ENCODE results near the gene MRFAP1L1.

DNA sequence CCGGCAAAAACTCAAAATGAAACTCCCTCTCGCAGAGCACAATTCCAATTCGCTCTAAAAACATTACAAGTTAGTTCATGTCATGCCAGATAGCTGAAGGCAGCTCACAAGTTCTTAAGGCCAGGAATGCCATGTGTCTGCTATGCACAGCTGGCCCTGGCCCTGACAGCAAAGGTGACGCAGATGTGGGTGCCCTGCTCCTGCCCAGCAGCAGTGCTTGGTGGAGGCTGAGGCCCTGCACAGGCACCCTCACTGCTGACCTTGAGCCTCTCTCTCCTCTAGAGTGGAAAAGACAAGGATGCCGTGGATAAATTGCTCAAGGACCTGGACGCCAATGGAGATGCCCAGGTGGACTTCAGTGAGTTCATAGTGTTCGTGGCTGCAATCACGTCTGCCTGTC lies 13.1 kb downstream of the MRFAP1L1 start:
- no peak for TF ChIP-seq CTCF (IDR thresholded peaks at IDR 0.05)
- TF ChIP-seq POLR2A (IDR thresholded peaks at IDR 0.05): no peak

All from upper lobe of left lung (tissue), 4 donors.